Activated naive CD8-positive, alpha-beta T cell treated with anti-CD3 and anti-CD28 coated beads, Interleukin-2, amount 50 U/mL, for 16 hours (primary cell): ENCODE measurements around the gene APBB1IP.

ENCODE experiments used
- DNase-seq: peaks from one replicate; pipeline ENCODE4 v3.0.0-alpha.2; 2020; ENCODE audit warnings: low read depth, low spot score

The APBB1IP gene

GRCh38 chr10:26507441-26507840, 69.3 kb downstream of the APBB1IP start:
- DNase-seq: no peak

GRCh38 chr10:26508016-26508415, 69.9 kb downstream of the APBB1IP start:
- no peak for DNase-seq

GRCh38 chr10:26509307-26509706, 71.2 kb downstream of the APBB1IP start:
- no peak for DNase-seq

GRCh38 chr10:26513101-26513500, 75.0 kb downstream of the APBB1IP start:
- DNase-seq: no peak

GRCh38 chr10:26516540-26517101, 78.5 kb downstream of the APBB1IP start:
- no peak for DNase-seq

- DNase-seq: no peak
Measured at GRCh38 chr10:26517141-26517867, 79.2 kb downstream of the APBB1IP start.

- no peak for DNase-seq
Measured at GRCh38 chr10:26519803-26520202, 81.7 kb downstream of the APBB1IP start.

- no peak for DNase-seq
Measured at GRCh38 chr10:26520575-26520974, 82.4 kb downstream of the APBB1IP start.

- no peak for DNase-seq
Measured at GRCh38 chr10:26524161-26524896, 86.2 kb downstream of the APBB1IP start.

- no peak for DNase-seq
Measured at GRCh38 chr10:26525586-26525985, 87.4 kb downstream of the APBB1IP start.

- DNase-seq: no peak
Measured at GRCh38 chr10:26527018-26527417, 88.9 kb downstream of the APBB1IP start.

- no peak for DNase-seq
Measured at GRCh38 chr10:26528048-26528447, 89.9 kb downstream of the APBB1IP start.

- no peak for DNase-seq
Measured at GRCh38 chr10:26528715-26529393, 90.7 kb downstream of the APBB1IP start.

GRCh38 chr10:26534384-26534783, 96.2 kb downstream of the APBB1IP start:
- no peak for DNase-seq

GRCh38 chr10:26540601-26541000, 102.5 kb downstream of the APBB1IP start:
- no peak for DNase-seq

GRCh38 chr10:26543567-26544306, 105.6 kb downstream of the APBB1IP start:
- DNase-seq: no peak

- no peak for DNase-seq
Measured at GRCh38 chr10:26544932-26545331, 106.8 kb downstream of the APBB1IP start.

- no peak for DNase-seq
Measured at GRCh38 chr10:26550774-26551526, 112.8 kb downstream of the APBB1IP start.

GRCh38 chr10:26554246-26554645, 116.1 kb downstream of the APBB1IP start:
- DNase-seq: no peak

GRCh38 chr10:26555719-26556368, 117.7 kb downstream of the APBB1IP start:
- DNase-seq: no peak
